Jurkat, Clone E6-1 (cell line): Measurements from ENCODE around the gene OR10J5. TPM values are rescaled to one million over a fixed set of nuclear protein-coding genes. Genes with fewer than 3 reads are reported as not detected.
"Not testable (repeated sequence)": the region's sequence is repeated elsewhere in the genome, so short reads cannot be mapped to it uniquely, and the experiment has no call there.

Experiments
- DNase-seq: peaks from one replicate; pipeline ENCODE4 v3.0.0-alpha.2; 2011; ENCODE audit warnings: low read depth, low spot score
- H3K4me3 ChIP-seq: 2 replicates; pipeline ENCODE4 v1.5.1; 2011; ENCODE audit warnings: mild to moderate bottlenecking, low read length, control low read depth, moderate library complexity
- polyA plus RNA-seq: library from polyadenylated mRNA; unstranded; fragments of >200 nt; gene quantifications from one replicate; pipeline ENCODE4 v1.2.1, GENCODE V29; 2012; ENCODE audit warnings: missing spikeins; ENCODE audit not compliant: insufficient read length, insufficient read depth

OR10J5 gene
- polyA plus RNA-seq = not detected

- no peak for DNase-seq
- no peak within 1 kb of the TSS for H3K4me3 ChIP-seq
Measured at GRCh38 chr1:159535907-159536306, at the start of gene OR10J5. OR10J5 (minus strand) TSS chr1:159536007; CDS start chr1:159536007, 0 bp downstream.

DNA sequence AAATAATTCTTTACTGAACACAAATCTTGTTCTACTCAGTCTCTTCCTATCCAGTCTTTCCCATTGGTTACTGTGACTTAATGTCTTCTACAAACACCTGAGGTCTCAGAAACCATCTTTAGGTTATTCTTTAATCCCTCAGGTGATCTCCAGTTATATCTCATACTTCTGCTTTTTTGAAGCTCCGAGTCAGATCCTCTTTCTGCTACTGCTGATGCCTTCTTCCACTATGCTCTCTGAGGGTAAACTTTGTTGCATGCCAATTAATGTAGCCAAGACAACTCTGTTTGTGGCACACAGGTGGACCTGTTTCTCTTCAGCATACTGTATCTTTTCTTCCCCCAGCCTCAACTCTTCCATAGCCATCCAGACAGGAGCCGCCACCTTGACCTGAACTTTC, 48.7 kb upstream of the OR10J5 start:
- H3K4me3 ChIP-seq = no peak overlapping the region
- DNase-seq = no peak

DNA sequence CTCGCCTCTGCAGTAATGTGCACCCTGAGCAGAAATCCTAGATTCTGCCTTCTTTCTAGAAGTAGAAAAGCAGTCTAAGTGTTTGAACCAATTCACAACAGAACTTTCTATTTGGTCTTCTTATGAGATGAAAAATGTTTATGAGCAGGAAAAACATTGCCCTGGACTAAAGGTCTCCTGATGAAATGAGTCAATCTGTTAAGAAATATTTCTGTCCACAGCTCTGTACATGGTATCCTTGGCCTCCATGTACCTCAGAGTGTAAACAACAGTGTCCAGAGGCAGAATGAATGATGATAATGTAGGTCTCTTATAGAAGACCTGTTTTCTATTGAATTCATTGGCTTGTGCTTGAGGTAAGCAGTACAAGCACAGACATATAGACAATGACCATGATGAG, 45.6 kb upstream of the OR10J5 start:
- no peak overlapping the region for H3K4me3 ChIP-seq
- DNase-seq = no peak

- no peak for DNase-seq
- H3K4me3 ChIP-seq = no peak overlapping the region
Measured at GRCh38 chr1:159580340-159580739, 44.5 kb upstream of the OR10J5 start.

- DNase-seq = no peak
- H3K4me3 ChIP-seq = no peak overlapping the region
Measured at GRCh38 chr1:159577446-159577845, 41.6 kb upstream of the OR10J5 start.

DNA sequence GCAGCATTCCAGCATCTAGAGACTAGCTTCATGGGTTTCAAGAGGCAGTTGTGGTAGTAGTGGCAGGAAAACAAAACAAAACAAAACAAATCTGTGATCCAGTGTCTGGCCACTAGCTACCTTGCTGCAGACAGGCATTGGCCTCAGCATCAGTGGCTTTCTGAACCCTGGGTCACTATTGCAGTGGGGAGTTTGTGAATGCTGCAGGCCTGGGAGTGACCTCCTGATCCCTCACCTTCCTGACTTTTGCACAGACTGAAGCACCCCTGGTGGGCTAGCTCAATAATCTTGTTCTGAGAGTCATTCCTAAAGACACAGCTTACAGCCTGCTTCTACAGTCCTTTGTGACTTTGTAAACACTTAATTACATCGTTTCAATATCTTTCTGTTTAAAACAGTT, 26.9 kb upstream of the OR10J5 start:
- H3K4me3 ChIP-seq = no peak overlapping the region
- DNase-seq = no peak

DNA sequence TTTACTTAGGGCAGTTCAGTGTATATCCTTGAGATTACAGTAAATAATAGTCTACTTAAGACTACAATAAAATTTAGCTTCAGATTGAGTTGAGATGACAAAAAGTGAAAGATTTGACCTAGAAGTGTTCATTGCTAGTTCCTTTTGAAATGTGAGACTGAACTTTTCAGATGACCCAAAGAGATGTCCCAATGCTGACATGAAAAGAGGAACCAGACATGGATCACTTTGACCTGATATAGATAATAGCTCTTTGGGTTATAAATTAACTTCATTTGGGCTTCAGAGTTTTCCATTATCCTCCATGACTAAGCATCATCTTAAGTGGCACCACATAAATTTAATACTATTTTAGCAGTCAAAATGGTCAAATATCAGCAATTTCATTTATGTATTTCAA, 25.7 kb upstream of the OR10J5 start:
- no peak overlapping the region for H3K4me3 ChIP-seq
- DNase-seq = no peak

- no peak overlapping the region for H3K4me3 ChIP-seq
- DNase-seq = no peak
Measured at GRCh38 chr1:159560599-159560998, 24.8 kb upstream of the OR10J5 start.

GRCh38 chr1:159556931-159557369, 21.1 kb upstream of the OR10J5 start:
- no peak for DNase-seq
- no peak overlapping the region for H3K4me3 ChIP-seq

GRCh38 chr1:159554696-159555095, 18.9 kb upstream of the OR10J5 start:
- no peak for DNase-seq
- H3K4me3 ChIP-seq = no peak overlapping the region

- no peak overlapping the region for H3K4me3 ChIP-seq
- no peak for DNase-seq
Measured at GRCh38 chr1:159554261-159554660, 18.5 kb upstream of the OR10J5 start.

DNA sequence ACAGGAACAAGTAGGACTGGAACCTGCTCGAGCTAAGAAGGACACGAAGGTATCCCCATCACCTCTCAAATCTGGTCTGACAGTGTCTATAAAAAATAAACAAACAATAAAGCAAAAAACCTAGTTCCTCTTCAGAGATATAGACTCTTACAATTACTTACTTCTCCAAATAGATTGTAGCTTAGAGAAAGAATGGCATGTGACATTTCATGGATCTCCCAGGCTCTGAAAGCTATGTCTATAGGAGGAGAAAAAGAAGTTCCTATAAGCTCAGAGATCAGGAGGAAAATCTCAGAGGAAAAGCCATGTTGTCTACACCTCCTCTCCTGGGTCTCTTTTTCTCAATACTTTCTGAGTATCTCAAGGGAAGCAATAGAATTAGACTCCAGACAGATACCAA, 12.3 kb upstream of the OR10J5 start:
- DNase-seq = no peak
- no peak overlapping the region for H3K4me3 ChIP-seq

DNA sequence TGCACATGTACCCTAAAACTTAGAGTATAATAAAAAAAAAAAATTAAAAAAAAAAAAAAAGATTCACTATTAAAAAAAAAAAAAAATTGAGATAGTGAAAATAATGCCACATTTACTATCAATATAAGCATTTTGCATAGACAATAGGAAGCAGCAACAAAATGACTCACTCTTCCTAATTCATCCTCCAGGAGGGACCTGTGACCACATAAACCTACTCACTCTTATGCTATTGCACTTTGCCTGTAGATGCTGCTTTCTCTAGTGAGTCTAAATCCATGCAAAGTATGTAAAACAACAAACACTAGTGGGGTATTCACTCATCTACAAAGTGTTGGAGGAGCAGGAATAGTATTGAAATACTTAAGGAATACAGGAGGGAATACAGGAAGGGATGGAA, 2.9 kb downstream of the OR10J5 start:
- DNase-seq = no peak
- H3K4me3 ChIP-seq = no peak overlapping the region

GRCh38 chr1:159524792-159525191, 11.0 kb downstream of the OR10J5 start:
- DNase-seq, H3K4me3 ChIP-seq: not testable (repeated sequence)

DNA sequence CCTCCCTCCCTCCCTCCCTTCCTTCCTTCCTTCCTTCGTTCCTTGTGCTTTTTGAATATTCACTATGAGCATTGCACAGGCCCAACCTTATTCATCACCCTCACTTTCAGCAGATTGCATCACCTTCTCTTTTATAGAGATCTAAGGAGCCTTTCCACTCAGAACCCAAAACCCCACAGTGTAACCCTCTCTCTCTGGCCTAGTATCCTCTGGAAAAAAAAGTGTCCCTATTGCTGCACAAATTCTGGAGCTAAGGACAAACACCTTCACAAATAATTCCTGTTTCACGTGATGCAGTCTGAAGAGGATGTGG, 25.6 kb downstream of the OR10J5 start:
- no peak overlapping the region for H3K4me3 ChIP-seq
- no peak for DNase-seq

- H3K4me3 ChIP-seq = no peak overlapping the region
- DNase-seq = no peak
Measured at GRCh38 chr1:159509440-159510228, 26.2 kb downstream of the OR10J5 start.

DNA sequence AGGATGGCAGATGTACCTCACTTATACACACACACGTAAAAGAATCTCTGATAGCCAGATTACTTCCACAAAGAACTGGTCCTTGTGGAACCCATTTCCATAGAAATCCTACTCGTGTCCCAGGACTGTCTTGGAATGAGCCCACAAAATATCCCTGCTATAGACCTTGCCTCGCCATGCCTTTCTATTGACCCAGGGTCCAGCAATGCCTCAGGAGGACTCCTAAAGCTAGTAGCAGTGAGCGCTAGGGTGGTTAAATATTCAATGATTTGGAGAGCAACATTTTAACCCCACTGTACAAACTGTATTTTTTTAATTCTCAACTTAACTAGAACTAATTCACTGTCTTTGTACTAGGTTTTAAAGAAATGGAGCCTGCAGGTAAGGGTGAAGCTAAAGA, 26.9 kb downstream of the OR10J5 start:
- H3K4me3 ChIP-seq = no peak overlapping the region

GRCh38 chr1:159505676-159506075, 30.1 kb downstream of the OR10J5 start:
- no peak overlapping the region for H3K4me3 ChIP-seq
- no peak for DNase-seq

More for the DNA sequence above, 26.9 kb downstream of the OR10J5 start:
- no peak for DNase-seq

DNA sequence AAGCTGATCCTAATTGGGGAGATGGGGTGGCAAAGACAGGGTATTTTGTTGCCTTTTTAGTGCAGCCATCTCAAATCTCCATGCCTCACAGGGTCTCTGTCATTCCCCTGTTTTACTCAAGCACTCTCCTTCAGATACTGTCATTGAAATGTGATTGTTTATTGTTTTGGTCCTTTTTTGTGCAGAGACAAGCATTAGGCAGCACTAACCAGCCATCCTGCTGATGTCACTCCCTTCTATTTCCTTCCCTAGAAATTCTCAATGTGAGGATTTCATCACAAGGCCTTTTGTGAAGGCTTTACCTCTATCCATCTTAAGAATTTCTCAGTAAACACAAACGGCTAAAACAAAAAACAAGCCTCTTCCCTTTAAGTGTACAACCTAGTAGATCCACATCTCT, 34.7 kb downstream of the OR10J5 start:
- no peak for DNase-seq
- no peak overlapping the region for H3K4me3 ChIP-seq

- DNase-seq, H3K4me3 ChIP-seq: not testable (repeated sequence)
Measured at GRCh38 chr1:159494513-159495210, 41.1 kb downstream of the OR10J5 start.

DNA sequence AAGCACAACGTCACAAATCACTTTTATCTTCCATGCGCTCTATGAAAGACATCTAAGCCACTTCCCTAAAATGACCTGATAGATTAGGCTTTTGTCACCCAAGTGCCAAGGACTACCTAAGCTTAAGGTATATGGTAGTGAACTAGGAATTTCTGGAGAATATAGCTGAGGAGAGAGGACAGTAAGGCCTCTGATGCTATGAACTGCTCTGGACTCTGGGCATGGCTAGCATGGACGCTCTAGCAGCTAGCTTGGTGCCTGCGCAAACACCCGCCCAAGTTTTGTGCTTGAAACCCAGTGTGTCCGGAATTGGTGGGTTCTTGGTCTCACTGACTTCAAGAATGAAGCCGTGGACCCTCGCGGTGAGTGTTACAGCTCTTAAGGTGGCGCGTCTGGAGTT, 42.5 kb downstream of the OR10J5 start:
- DNase-seq = no peak
- H3K4me3 ChIP-seq = no peak overlapping the region
